ENCODE results near the gene ZFP1. TPM values are rescaled to one million over a fixed set of nuclear protein-coding genes. Genes with fewer than 3 reads are reported as not detected.
A peak's percentile ranks its signal among the peaks of the same experiment; 100 is the strongest.
"Not testable (repeated sequence)": the region's sequence is repeated elsewhere in the genome, so short reads cannot be mapped to it uniquely, and the experiment has no call there.

Gene ZFP1
- total and polyA plus RNA-seq, 10 donors = 3.1 to 11.4 (median 8.5) TPM

- no peak for DNase-seq
- Histone ChIP-seq H3K36me3 (no peaks in the 10 kb centered on the region), H3K4me1 (peaks cover 0 to 9% (median 0%) of the 10 kb centered on the region in 6 donors), H3K27ac (no peak overlapping the region), H3K27me3 (replicated peaks in 1 of 7) (peaks cover 0 to 10% (median 0%) of the 10 kb centered on the region in 7 donors), H3K9me3 (no peaks in the 10 kb centered on the region), H3K4me3 (no peak overlapping the region)
- intact Hi-C loops (cut with DNase I; ENCODE audit: low total_unique reads) = no loop called here
- TF ChIP-seq, protein P1, sequence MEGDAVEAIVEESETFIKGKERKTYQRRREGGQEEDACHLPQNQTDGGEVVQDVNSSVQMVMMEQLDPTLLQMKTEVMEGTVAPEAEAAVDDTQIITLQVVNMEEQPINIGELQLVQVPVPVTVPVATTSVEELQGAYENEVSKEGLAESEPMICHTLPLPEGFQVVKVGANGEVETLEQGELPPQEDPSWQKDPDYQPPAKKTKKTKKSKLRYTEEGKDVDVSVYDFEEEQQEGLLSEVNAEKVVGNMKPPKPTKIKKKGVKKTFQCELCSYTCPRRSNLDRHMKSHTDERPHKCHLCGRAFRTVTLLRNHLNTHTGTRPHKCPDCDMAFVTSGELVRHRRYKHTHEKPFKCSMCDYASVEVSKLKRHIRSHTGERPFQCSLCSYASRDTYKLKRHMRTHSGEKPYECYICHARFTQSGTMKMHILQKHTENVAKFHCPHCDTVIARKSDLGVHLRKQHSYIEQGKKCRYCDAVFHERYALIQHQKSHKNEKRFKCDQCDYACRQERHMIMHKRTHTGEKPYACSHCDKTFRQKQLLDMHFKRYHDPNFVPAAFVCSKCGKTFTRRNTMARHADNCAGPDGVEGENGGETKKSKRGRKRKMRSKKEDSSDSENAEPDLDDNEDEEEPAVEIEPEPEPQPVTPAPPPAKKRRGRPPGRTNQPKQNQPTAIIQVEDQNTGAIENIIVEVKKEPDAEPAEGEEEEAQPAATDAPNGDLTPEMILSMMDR (IDR thresholded peaks at IDR 0.05 in 8 of 11, conservative IDR thresholded peaks at IDR 0.05 in 3 of 11) = no peak
- TF ChIP-seq POLR2AphosphoS5 (IDR thresholded peaks at IDR 0.05) = peak in 1 of 3 donors; percentile 11
- WGBS, 5 donors = 74 to 91% (median 88%) methylated on average over 17 to 27 of the region's 27 CpGs
Measured at GRCh38 chr16:75208861-75209505, 60.7 kb downstream of the ZFP1 start.

GRCh38 chr16:75209514-75209913 is 61.2 kb downstream of the ZFP1 start:
- H3K27me3 ChIP-seq (replicated peaks in 1 of 7); H3K36me3 ChIP-seq; H3K4me3 ChIP-seq; H3K9me3 ChIP-seq; intact Hi-C loops (cut with DNase I; ENCODE audit: low total_unique reads); H3K27ac ChIP-seq; H3K4me1 ChIP-seq; DNase-seq: not testable (repeated sequence)
- WGBS, 5 donors = 82 to 92% (median 89%) methylated on average over 7 of the region's 7 CpGs

- intact Hi-C loops (cut with DNase I; ENCODE audit: low total_unique reads) = no loop called here
- Histone ChIP-seq H3K9me3 (no peaks in the 10 kb centered on the region), H3K36me3 (no peaks in the 10 kb centered on the region), H3K4me1 (peaks cover 0 to 9% (median 0%) of the 10 kb centered on the region in 6 donors), H3K27ac (no peak overlapping the region), H3K27me3 (replicated peaks in 1 of 7) (peaks cover 0 to 10% (median 0%) of the 10 kb centered on the region in 7 donors), H3K4me3 (no peak overlapping the region)
- no peak for DNase-seq
- TF ChIP-seq, protein P1 (IDR thresholded peaks at IDR 0.05 in 8 of 11, conservative IDR thresholded peaks at IDR 0.05 in 3 of 11) = no peak
- TF ChIP-seq POLR2AphosphoS5 (IDR thresholded peaks at IDR 0.05) (no peak), POLR2A (IDR thresholded peaks at IDR 0.05) (no peak)
- 83 to 94% (median 88%) methylated on average over 5 of the region's 5 CpGs for WGBS, 5 donors
Measured at GRCh38 chr16:75209944-75210343, 61.6 kb downstream of the ZFP1 start.

- H3K9me3 ChIP-seq; H3K4me3 ChIP-seq; H3K27ac ChIP-seq; H3K4me1 ChIP-seq; intact Hi-C loops (cut with DNase I; ENCODE audit: low total_unique reads); H3K36me3 ChIP-seq; H3K27me3 ChIP-seq (replicated peaks in 1 of 7); DNase-seq: not testable (repeated sequence)
- 84 to 90% (median 87%) methylated on average over 10 of the region's 10 CpGs for WGBS, 5 donors
Measured at GRCh38 chr16:75211286-75211685, 63.0 kb downstream of the ZFP1 start.

DNA sequence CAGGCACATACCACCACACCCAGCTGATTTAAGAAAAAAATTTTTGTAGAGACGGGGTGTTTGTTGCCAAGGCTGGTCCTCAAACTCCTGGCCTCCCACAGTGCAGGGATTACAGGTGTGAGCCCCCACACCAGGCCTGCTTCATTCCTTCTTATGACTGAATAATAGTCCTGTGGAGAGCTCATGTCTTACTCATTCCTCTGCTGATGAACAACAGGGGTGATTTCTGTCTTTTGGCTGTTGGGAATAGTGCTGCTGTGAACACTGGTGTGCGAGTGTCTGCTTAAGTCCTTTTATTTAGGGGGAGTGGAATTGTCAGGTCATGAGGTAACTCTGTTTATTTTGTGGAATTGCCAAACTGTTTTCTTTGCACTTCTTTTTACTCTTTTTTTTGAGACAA is 67.8 kb downstream of the ZFP1 start:
- H3K36me3 ChIP-seq = no peaks in the 10 kb centered on the region
- intact Hi-C loops (cut with DNase I; ENCODE audit: low total_unique reads) = no loop called here
- no peak for TF ChIP-seq POLR2AphosphoS5 (IDR thresholded peaks at IDR 0.05)
- TF ChIP-seq POLR2A (IDR thresholded peaks at IDR 0.05) = no peak
- TF ChIP-seq, protein P1 (IDR thresholded peaks at IDR 0.05 in 8 of 11, conservative IDR thresholded peaks at IDR 0.05 in 3 of 11) = no peak
- 83 to 97% (median 95%) methylated on average over 2 of the region's 2 CpGs for WGBS, 5 donors
- peaks cover 0 to 26% (median 13%) of the 10 kb centered on the region in 6 donors for H3K4me1 ChIP-seq
- no peak overlapping the region for H3K27ac ChIP-seq
- no peak for DNase-seq
- H3K9me3 ChIP-seq = no peaks in the 10 kb centered on the region
- H3K27me3 ChIP-seq (replicated peaks in 1 of 7) = peaks cover 0 to 7% (median 0%) of the 10 kb centered on the region in 7 donors
- no peak overlapping the region for H3K4me3 ChIP-seq
